OCI-LY1 (cell line): ENCODE data around the gene B3GNT2.

Experiments
- H2AFZ ChIP-seq: fragments of 200-600 bp; sonication (generic), shearing (Covaris generic); 2 replicates; pipeline ENCODE4 v1.6.0; 2014; ENCODE audit warnings: antibody characterized with exemption, mild to moderate bottlenecking, low read length
- H3F3A ChIP-seq: fragments of 200-600 bp; sonication (generic), shearing (Covaris generic); 2 replicates; pipeline ENCODE4 v1.6.0; 2014; ENCODE audit warnings: mild to moderate bottlenecking, antibody characterized with exemption, low read length, moderate library complexity; ENCODE audit not compliant: insufficient read depth
- H3K27ac ChIP-seq: fragments of 200-600 bp; sonication (generic); 2 replicates; pipeline ENCODE4 v1.5.1; 2014; ENCODE audit warnings: low read length, mixed run types, mild to moderate bottlenecking, low read depth; ENCODE audit not compliant: poor library complexity, severe bottlenecking
- H3K27me3 ChIP-seq: fragments of 200-600 bp; sonication (generic); 2 replicates; pipeline ENCODE4 v1.6.0; 2014; ENCODE audit warnings: antibody characterized with exemption, mild to moderate bottlenecking, low read length, moderate library complexity; ENCODE audit not compliant: insufficient read depth
- H3K36me3 ChIP-seq: fragments of 200-600 bp; sonication (generic); 2 replicates; pipeline ENCODE4 v1.6.1; 2014; ENCODE audit warnings: mild to moderate bottlenecking, antibody characterized with exemption, low read length, moderate library complexity, mixed read lengths; ENCODE audit not compliant: insufficient read depth
- H3K4me1 ChIP-seq: fragments of 200-600 bp; sonication (generic); 2 replicates; pipeline ENCODE4 v1.5.1; 2014; ENCODE audit warnings: mild to moderate bottlenecking, low read length, moderate library complexity; ENCODE audit not compliant: insufficient read depth, severe bottlenecking
- H3K4me2 ChIP-seq: fragments of 200-600 bp; sonication (generic), shearing (Covaris generic); 2 replicates; pipeline ENCODE4 v1.6.1; 2014; ENCODE audit warnings: low read length
- H3K4me3 ChIP-seq: fragments of 200-600 bp; sonication (generic); 2 replicates; pipeline ENCODE4 v1.5.1; 2014; ENCODE audit warnings: low read length, low read depth, mild to moderate bottlenecking, mixed read lengths; ENCODE audit not compliant: poor library complexity, severe bottlenecking
- H3K79me2 ChIP-seq: fragments of 200-600 bp; shearing (Covaris generic); 2 replicates; pipeline ENCODE4 v1.6.1; 2016; ENCODE audit warnings: mixed run types, low read length, mixed read lengths; ENCODE audit not compliant: insufficient read depth
- H3K9ac ChIP-seq: fragments of 200-600 bp; sonication (generic), shearing (Covaris generic); 2 replicates; pipeline ENCODE4 v1.6.1; 2014; ENCODE audit warnings: mild to moderate bottlenecking, low read length, mixed read lengths
- H3K9me2 ChIP-seq: fragments of 200-600 bp; sonication (generic), shearing (Covaris generic); 2 replicates; pipeline ENCODE4 v1.6.1; 2014; ENCODE audit warnings: low read depth, mild to moderate bottlenecking, low read length, mixed read lengths
- H3K9me3 ChIP-seq: fragments of 200-600 bp; shearing (Covaris generic); 2 replicates; pipeline ENCODE4 v1.6.1; 2014; ENCODE audit warnings: low read length, mixed read lengths
- H4K20me1 ChIP-seq: fragments of 200-600 bp; sonication (generic), shearing (Covaris generic); 2 replicates; pipeline ENCODE4 v1.6.0; 2016; ENCODE audit warnings: mild to moderate bottlenecking, low read length; ENCODE audit not compliant: insufficient read depth
- EZH2 ChIP-seq: fragments of 200-600 bp; sonication (generic), shearing (Covaris generic); IDR thresholded peaks from 2 replicates; pipeline ENCODE4 v1.8.0; 2017; ENCODE audit warnings: borderline replicate concordance, mixed run types, mild to moderate bottlenecking, antibody characterized with exemption, low read length, moderate library complexity, mixed read lengths
- TF ChIP-seq, protein P1 (sequence below): fragments of 200-600 bp; sonication (generic), shearing (Covaris generic); IDR thresholded peaks from 2 replicates; pipeline ENCODE4 v1.5.1; 2017; ENCODE audit warnings: mild to moderate bottlenecking, antibody characterized with exemption, low read length, moderate library complexity, mixed read lengths

Gene B3GNT2

DNA sequence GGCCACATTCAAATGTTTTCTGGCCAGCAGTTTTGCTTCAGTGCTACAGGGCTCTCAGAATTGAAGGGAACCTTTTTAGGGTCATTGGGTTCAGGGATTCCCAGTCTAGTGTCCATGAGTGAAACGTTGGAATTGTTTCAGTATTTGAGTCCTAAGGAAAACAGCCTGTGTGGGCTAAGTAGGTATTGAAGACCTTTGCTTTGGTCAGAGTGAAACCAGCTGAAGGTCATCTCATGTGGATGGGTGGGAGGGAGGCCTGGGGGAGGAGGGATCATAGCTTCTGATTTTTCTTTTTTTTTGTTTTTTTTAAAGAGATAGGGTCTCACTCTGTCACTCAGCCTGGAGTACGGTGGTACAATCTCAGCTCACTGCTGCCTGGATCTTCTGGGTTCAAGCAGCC, 20.2 kb downstream of the B3GNT2 start:
- Histone ChIP-seq H3K79me2 (peaks cover 100% of the 10 kb centered on the region), H3K9me3 (peaks cover 8% of the 10 kb centered on the region; the same call in 1 of the 2 replicates), H3K36me3 (peaks cover 100% of the 10 kb centered on the region), H3K27ac (no peak overlapping the region), H3K4me1 (no peaks in the 10 kb centered on the region), H4K20me1 (peaks cover 3% of the 10 kb centered on the region; the same call in 1 of the 2 replicates), H3F3A (no peaks in the 10 kb centered on the region), H3K4me3 (no peak overlapping the region), H3K27me3 (no peaks in the 10 kb centered on the region), H3K4me2 (no peak overlapping the region), H2AFZ (no peak overlapping the region), H3K9me2 (no peaks in the 10 kb centered on the region), H3K9ac (no peak overlapping the region)
- TF ChIP-seq EZH2 = no peak
- TF ChIP-seq, protein P1, sequence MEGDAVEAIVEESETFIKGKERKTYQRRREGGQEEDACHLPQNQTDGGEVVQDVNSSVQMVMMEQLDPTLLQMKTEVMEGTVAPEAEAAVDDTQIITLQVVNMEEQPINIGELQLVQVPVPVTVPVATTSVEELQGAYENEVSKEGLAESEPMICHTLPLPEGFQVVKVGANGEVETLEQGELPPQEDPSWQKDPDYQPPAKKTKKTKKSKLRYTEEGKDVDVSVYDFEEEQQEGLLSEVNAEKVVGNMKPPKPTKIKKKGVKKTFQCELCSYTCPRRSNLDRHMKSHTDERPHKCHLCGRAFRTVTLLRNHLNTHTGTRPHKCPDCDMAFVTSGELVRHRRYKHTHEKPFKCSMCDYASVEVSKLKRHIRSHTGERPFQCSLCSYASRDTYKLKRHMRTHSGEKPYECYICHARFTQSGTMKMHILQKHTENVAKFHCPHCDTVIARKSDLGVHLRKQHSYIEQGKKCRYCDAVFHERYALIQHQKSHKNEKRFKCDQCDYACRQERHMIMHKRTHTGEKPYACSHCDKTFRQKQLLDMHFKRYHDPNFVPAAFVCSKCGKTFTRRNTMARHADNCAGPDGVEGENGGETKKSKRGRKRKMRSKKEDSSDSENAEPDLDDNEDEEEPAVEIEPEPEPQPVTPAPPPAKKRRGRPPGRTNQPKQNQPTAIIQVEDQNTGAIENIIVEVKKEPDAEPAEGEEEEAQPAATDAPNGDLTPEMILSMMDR = no peak

DNA sequence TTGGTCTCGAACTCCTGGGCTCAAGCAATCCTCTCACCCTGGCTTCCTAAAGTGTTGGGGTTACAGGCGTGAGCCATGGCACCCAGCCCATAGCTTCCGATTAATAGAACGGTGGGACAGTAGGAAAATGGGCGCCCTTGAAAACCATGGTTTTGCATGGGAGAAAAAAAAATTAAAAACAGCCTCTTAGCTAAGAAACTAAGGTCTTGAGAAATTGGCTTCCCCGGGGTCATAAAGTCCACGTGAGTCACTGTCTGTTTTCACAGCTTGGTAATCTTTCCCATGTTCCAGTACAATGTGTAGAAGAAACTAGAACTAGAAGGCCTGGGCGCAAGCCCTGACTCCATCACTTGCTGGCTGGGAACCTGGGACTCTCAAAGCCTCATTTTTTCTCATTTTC, 20.7 kb downstream of the B3GNT2 start:
- Histone ChIP-seq H3K4me3 (no peak overlapping the region), H3K9me2 (no peaks in the 10 kb centered on the region), H3K27ac (no peak overlapping the region), H3K79me2 (peaks cover 100% of the 10 kb centered on the region), H3K9ac (no peak overlapping the region), H3K36me3 (peaks cover 100% of the 10 kb centered on the region), H3K4me2 (no peak overlapping the region), H3K9me3 (peaks cover 8% of the 10 kb centered on the region; the same call in 1 of the 2 replicates), H4K20me1 (peaks cover 3% of the 10 kb centered on the region; the same call in 1 of the 2 replicates), H2AFZ (no peak overlapping the region), H3F3A (no peaks in the 10 kb centered on the region), H3K27me3 (no peaks in the 10 kb centered on the region), H3K4me1 (no peaks in the 10 kb centered on the region)
- no peak for TF ChIP-seq EZH2
- TF ChIP-seq, protein P1 = no peak

DNA sequence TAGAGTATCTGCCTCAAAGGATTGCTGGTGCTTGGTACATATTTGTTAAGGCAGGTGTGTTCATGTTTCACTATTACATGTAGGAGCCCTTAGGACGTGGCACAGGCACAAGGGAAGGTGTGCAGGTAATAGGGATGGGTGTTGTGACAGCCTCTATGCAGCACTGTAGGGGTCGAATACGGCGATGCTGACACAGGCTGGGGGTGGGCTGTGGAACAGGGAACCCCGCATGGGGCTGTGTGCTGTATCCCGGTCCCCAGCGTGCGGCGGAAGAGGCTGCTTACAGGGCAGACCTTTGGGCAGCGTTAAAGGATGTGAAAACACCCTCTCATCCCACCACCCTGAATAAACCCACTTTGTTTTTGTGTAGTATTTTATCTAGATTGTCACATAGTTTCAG, 21.5 kb downstream of the B3GNT2 start:
- Histone ChIP-seq H3K9ac (no peak overlapping the region), H3K36me3 (peaks cover 100% of the 10 kb centered on the region), H4K20me1 (peaks cover 3% of the 10 kb centered on the region; the same call in 1 of the 2 replicates), H3K27me3 (no peaks in the 10 kb centered on the region), H3F3A (no peaks in the 10 kb centered on the region), H3K4me2 (no peak overlapping the region), H3K4me1 (no peaks in the 10 kb centered on the region), H3K4me3 (no peak overlapping the region), H3K27ac (no peak overlapping the region), H3K9me3 (peaks cover 8% of the 10 kb centered on the region; the same call in 1 of the 2 replicates), H3K79me2 (peaks cover 100% of the 10 kb centered on the region), H3K9me2 (no peaks in the 10 kb centered on the region), H2AFZ (no peak overlapping the region)
- TF ChIP-seq, protein P1 = no peak
- TF ChIP-seq EZH2 = no peak
